NCI-H2171 (cell line): ENCODE results near the gene CFAP46.

Source experiments
- DNase-seq: peaks from one replicate; lab custom pipeline; 2025; lab: John Stamatoyannopoulos, UW

The CFAP46 gene

GRCh38 chr10:132942101-132943057 lies at the start of gene CFAP46:
CFAP46 (minus strand) TSS chr10:132942570; CDS start chr10:132942484, 86 bp downstream.
- DNase-seq = no peak

GRCh38 chr10:132991706-132992432 lies 49.5 kb upstream of the CFAP46 start:
- DNase-seq = no peak

GRCh38 chr10:132990684-132991545 lies 48.5 kb upstream of the CFAP46 start:
- peak; percentile 16 for DNase-seq

GRCh38 chr10:132989476-132990415 lies 47.4 kb upstream of the CFAP46 start:
- no peak for DNase-seq

- DNase-seq = no peak
These were observed 46.6 kb upstream of the CFAP46 start for GRCh38 chr10:132988988-132989387.

- DNase-seq = no peak
These were observed 45.6 kb upstream of the CFAP46 start for GRCh38 chr10:132987671-132988571.

DNA sequence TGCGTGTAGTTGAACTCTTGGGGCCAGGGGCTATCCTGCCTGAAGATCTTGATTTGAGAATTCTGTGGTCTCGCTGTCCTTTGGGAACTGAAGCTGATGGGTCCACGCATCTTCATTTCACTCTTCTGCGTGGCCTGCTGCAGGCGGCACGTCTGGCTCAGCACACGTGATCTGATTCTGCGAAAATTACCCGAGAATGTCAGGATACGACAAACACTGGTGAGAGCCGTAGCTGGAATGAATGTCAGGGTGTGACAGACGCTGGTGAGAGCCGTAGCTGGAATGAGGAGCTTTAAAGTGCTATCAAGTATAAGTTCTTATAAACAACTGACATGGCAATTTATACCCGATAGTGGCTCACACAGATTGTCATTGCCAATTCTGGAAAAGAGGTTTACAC lies 44.6 kb upstream of the CFAP46 start:
- no peak for DNase-seq

DNA sequence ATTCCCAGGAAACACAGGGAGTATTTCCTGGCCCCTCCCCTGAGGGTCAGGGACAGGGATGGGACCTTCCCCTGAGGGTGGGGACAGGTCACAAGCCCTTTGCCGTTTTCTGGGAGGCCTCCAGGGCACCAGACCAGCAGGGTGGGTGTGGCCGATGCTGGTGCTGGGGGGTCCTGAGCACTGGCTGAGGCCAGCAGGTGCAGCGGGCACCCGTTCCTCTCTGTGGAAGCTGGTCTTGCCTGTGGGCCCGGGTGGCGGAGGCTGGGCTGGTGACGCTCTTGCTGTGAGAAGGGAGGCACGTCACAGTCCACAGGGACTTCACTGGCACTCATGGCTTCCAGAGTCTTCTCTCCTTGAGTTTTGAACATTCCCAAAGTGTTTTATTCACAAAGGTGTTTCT lies 44.2 kb upstream of the CFAP46 start:
- DNase-seq = no peak

GRCh38 chr10:132986076-132986475 lies 43.7 kb upstream of the CFAP46 start:
- no peak for DNase-seq

DNA sequence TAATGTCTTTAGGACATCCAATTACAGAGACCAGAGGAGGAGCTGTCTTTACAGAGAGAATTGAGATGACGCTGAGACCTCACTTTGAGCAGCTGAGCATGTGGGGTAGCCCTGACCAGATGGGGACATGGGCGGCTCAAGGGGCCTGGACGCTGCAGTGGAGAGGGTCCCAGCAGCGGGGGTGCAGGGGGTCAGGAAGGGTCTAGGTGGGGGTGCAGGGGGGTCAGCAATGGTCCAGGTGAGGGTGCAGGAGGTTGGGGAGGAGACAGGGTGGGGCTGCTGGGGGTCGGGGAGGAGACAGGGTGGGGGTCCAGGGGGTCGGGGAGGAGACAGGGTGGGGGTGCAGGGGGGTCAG lies 43.2 kb upstream of the CFAP46 start:
- no peak for DNase-seq

GRCh38 chr10:132984801-132985545 lies 42.6 kb upstream of the CFAP46 start:
- no peak for DNase-seq

- DNase-seq = no peak
These were observed 41.6 kb upstream of the CFAP46 start for GRCh38 chr10:132984008-132984295.

- no peak for DNase-seq
These were observed 41.1 kb upstream of the CFAP46 start for GRCh38 chr10:132983252-132984007.

GRCh38 chr10:132982301-132982989 lies 40.1 kb upstream of the CFAP46 start:
- no peak for DNase-seq

DNA sequence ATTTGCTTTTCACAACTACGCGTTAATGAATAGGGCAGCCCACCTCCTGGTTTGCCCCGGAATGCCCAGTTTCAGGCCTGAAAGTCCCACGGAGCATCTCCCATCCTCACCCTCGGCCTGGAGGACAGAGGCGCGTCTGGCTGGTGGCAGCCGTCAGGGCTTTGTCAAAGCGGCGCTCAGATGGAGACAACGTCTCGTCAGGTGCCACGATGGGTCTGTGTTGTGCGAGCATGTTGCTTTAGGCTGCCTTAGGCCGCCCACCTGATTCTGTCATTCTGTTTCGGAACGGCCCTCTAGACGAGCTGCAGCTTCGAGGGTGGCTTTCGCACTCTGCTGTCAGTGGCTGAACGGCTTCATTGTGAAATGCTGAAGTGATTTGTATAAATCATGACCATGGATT lies 39.4 kb upstream of the CFAP46 start:
- no peak for DNase-seq

DNA sequence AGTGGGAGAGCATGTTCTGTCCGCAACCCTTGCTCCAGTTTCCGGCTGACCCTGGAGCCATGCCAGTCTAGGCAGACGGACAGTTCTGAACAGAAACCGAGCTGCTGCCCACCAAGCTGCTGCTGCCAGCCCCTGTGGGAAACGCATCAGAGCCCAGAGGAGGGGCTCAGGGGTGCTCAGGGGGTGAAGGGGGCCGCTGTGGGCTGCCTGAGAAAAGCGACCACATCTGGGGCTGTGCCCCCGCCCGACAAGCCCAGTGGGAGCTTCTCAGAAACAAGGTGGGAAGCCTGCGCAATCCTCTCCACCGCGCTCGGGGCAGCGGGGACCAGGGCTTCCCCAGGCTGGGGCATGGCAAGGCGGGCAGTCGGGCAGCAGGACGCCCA lies 38.8 kb upstream of the CFAP46 start:
- DNase-seq = no peak

DNA sequence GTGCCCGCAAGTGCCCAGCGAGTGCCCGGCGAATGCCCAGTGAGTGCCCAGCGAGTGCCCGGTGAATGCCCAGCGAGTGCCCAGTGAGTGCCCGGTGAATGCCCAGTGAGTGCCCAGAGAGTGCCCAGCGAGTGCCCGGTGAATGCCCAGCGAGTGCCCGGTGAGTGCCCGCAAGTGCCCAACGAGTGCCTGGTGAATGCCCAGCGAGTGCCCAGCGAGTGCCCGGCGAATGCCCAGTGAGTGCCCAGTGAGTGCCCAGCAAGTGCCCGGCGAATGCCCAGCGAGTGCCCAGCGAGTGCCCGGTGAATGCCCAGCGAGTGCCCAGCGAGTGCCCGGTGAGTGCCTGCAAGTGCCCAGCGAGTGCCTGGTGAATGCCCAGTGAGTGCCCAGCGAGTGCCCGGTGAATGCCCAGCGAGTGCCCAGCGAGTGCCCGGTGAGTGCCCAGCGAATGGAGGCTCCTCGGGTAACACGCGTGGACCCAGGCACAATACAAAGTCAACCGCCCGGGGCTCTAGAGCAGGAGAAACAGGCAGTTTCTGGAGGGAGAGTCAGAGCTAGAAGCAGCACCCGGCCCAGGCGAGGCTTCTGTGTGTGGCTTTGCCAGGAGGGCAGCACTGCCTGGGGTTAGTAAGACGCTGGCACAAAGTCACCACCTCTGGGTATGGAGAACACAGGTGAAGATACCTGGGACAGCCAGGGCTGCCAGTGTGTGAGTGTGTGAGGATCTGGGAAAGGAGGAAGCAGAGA lies 38.2 kb upstream of the CFAP46 start:
- no peak for DNase-seq
